Stomach smooth muscle (tissue), 2 donors: ENCODE data around the gene NLRP13.

ENCODE experiments used
- H3K27ac ChIP-seq: one replicate; pipeline ENCODE4 v1.7.0; 2013; ENCODE audit warnings: mild to moderate bottlenecking, low read length, inconsistent platforms
- H3K27me3 ChIP-seq, 2 donors: one replicate each; pipeline ENCODE4 v1.7.0; 2013; ENCODE audit warnings: low read length in 2 of 2; ENCODE audit not compliant: insufficient read depth in 2 of 2, control insufficient read depth in 1 of 2
- H3K36me3 ChIP-seq, 2 donors: one replicate each; pipeline ENCODE4 v1.7.0; 2013; ENCODE audit warnings: low read length in 2 of 2; ENCODE audit not compliant: control insufficient read depth in 2 of 2, insufficient read depth in 2 of 2
- H3K4me1 ChIP-seq: one replicate; pipeline ENCODE4 v1.7.0; 2013; ENCODE audit warnings: low read length; ENCODE audit not compliant: control insufficient read depth, insufficient read depth
- H3K4me3 ChIP-seq, 2 donors: one replicate each; pipeline ENCODE4 v1.7.0; 2013; ENCODE audit warnings: low read length in 2 of 2
- H3K9ac ChIP-seq, 2 donors: one replicate each; pipeline ENCODE4 v1.7.0; 2013; ENCODE audit warnings: low read length in 2 of 2, mild to moderate bottlenecking in 1 of 2
- H3K9me3 ChIP-seq, 2 donors: one replicate each; pipeline ENCODE4 v1.7.0; 2013; ENCODE audit warnings: low read length in 2 of 2; ENCODE audit not compliant: control insufficient read depth in 2 of 2
- donor health status: healthy.
- donor health status: Pancreatic carcinoma.

Gene NLRP13

GRCh38 chr19:55857149-55857548 is 75.0 kb downstream of the NLRP13 start:
- Histone ChIP-seq H3K9ac (no peak overlapping the region), H3K36me3 (no peaks in the 10 kb centered on the region), H3K4me1 (no peaks in the 10 kb centered on the region), H3K4me3 (no peak overlapping the region), H3K27me3 (no peaks in the 10 kb centered on the region), H3K27ac (no peak overlapping the region), H3K9me3 (peaks cover 0 to 3% of the 10 kb centered on the region in 2 donors)

GRCh38 chr19:55855160-55855559 is 77.0 kb downstream of the NLRP13 start:
- no peaks in the 10 kb centered on the region for H3K36me3 ChIP-seq
- no peak overlapping the region for H3K9ac ChIP-seq
- H3K4me1 ChIP-seq = no peaks in the 10 kb centered on the region
- no peak overlapping the region for H3K4me3 ChIP-seq
- no peak overlapping the region for H3K27ac ChIP-seq
- no peaks in the 10 kb centered on the region for H3K27me3 ChIP-seq
- H3K9me3 ChIP-seq = no peaks in the 10 kb centered on the region
